Aorta (tissue), 5 donors: Measurements from ENCODE around the gene ARPC1B. TPM values are rescaled to one million over a fixed set of nuclear protein-coding genes. Genes with fewer than 3 reads are reported as not detected.
"Not testable (repeated sequence)": the region's sequence is repeated elsewhere in the genome, so short reads cannot be mapped to it uniquely, and the experiment has no call there.

Experiments
- ATAC-seq: fragments of 200-7000 bp; cut with Tn5 transposase; one replicate; pipeline ENCODE4 v1.9.1; 2022; ENCODE audit warnings: moderate library complexity; ENCODE audit not compliant: low FRiP score
- DNase-seq, 2 donors: peaks; one replicate each; pipeline ENCODE4 v3.0.0-alpha.2; 2020
- H3K27ac ChIP-seq, 2 donors: one replicate each; pipeline ENCODE4 v1.5.1; 2013; ENCODE audit warnings: low read length in 2 of 2, mild to moderate bottlenecking in 2 of 2, moderate library complexity in 2 of 2, control low read depth in 1 of 2, inconsistent platforms in 1 of 2, low read depth in 1 of 2
- H3K27me3 ChIP-seq, 2 donors: one replicate each; pipeline ENCODE4 v1.6.1; 2013; ENCODE audit warnings: control low read depth in 1 of 2, low read length in 1 of 2, mild to moderate bottlenecking in 1 of 2, moderate library complexity in 1 of 2; ENCODE audit not compliant: insufficient read depth in 2 of 2, control insufficient read depth in 1 of 2
- H3K36me3 ChIP-seq, 2 donors: one replicate each; pipeline ENCODE4 v1.6.1; 2013; ENCODE audit warnings: control low read depth in 1 of 2, low read length in 1 of 2, mild to moderate bottlenecking in 1 of 2; ENCODE audit not compliant: insufficient read depth in 2 of 2, control insufficient read depth in 1 of 2
- H3K4me1 ChIP-seq, 2 donors: one replicate each; pipeline ENCODE4 v1.6.1; 2013; ENCODE audit warnings: low read length in 2 of 2, control low read depth in 1 of 2, mild to moderate bottlenecking in 1 of 2, moderate library complexity in 1 of 2; ENCODE audit not compliant: insufficient read depth in 2 of 2, control insufficient read depth in 1 of 2
- H3K4me3 ChIP-seq, 2 donors: one replicate each; pipeline ENCODE4 v1.5.1; 2013; ENCODE audit warnings: low read length in 2 of 2, control low read depth in 1 of 2, mild to moderate bottlenecking in 1 of 2
- H3K9me3 ChIP-seq: one replicate; pipeline ENCODE4 v1.6.1; 2013; ENCODE audit warnings: mild to moderate bottlenecking, low read length; ENCODE audit not compliant: control insufficient read depth
- whole genome bisulfite sequencing, 2 donors: extraction: QIAGEN DNeasy Blood & Tissue Kit; methylation state at CpG; one replicate each; pipeline ENCODE4 v1.1.7; 2013; 5-methylcytosine and 5-hydroxymethylcytosine counted together
- intact Hi-C, 2 donors: fragments of 100-400 bp; cut with DNase I; formaldehyde crosslinking; loops; one replicate each; pipeline versions ENCODE4 v1.14.2 to v1.15.0; 2022
- polyA plus RNA-seq, 2 donors: library from polyadenylated mRNA; stranded (reverse); fragments of 200-250 nt; gene quantifications; one replicate each; pipeline ENCODE4 v1.2.3, GENCODE V29; 2013
- total RNA-seq, 2 donors: library from RNA; stranded (reverse); fragmentation: NEBNext Ultra II Directional; extraction: Animal tissue kit (Norgen Biotek cat#: 25700); gene quantifications; one replicate each; pipeline ENCODE4 v1.2.1, GENCODE V29; 2021
- donor health status: healthy with polysubstance abuse.
- donor health status: Bipolar disorder and iron deficiency.
- donor health status: DM: no; HTN: no; CAD: no.
- donor health status: DM: no; HTN: no; CAD: no.
- donor health status: DM: yes; HTN: yes; CAD: no.

ARPC1B gene
- total and polyA plus RNA-seq, 4 donors, result 134 to 262 (median 162) TPM

GRCh38 chr7:99373091-99374066 lies 1.2 kb upstream of the ARPC1B start:
- intact Hi-C loops, result loop anchor here in 1 of 2 donors (2.0 kb wide), 1 partner anchor 35 kb away; the partner anchor contains the start of genes BUD31 and PDAP1
- ATAC-seq (no peak), DNase-seq (no peak)
- no peak overlapping the region for H3K4me3 ChIP-seq
- no peaks in the 10 kb centered on the region for H3K4me1 ChIP-seq
- 91% methylated on average over 41 of the region's 41 CpGs for WGBS, 2 donors
- H3K27ac ChIP-seq, result peak overlapping the region in 1 of 2 donors; percentile 43
- no peaks in the 10 kb centered on the region for H3K27me3 ChIP-seq
- H3K9me3 ChIP-seq, result no peaks in the 10 kb centered on the region
- no peaks in the 10 kb centered on the region for H3K36me3 ChIP-seq

- peak overlapping the region; percentile 50 to 82 for H3K4me3 ChIP-seq
- H3K4me1 ChIP-seq, result no peaks in the 10 kb centered on the region
- H3K27ac ChIP-seq, result peak overlapping the region in 1 of 2 donors; percentile 49
- ATAC-seq (peak; percentile 88), DNase-seq (peak; percentile 91)
- no peaks in the 10 kb centered on the region for H3K27me3 ChIP-seq
- WGBS, 2 donors, result 4 to 5% methylated on average over 43 to 58 of the region's 58 CpGs
- no peaks in the 10 kb centered on the region for H3K36me3 ChIP-seq
- no peaks in the 10 kb centered on the region for H3K9me3 ChIP-seq
- intact Hi-C loops, result loop anchor here in 1 of 2 donors (2.0 kb wide), 1 partner anchor 34 kb away; the partner anchor contains the start of genes BUD31 and PDAP1
Measured at GRCh38 chr7:99375070-99375807, 709 bp downstream of the ARPC1B start.

- WGBS, 2 donors, result 5 to 7% methylated on average over 7 of the region's 7 CpGs
- intact Hi-C loops, result no loop called here
- Histone ChIP-seq H3K27ac (peak overlapping the region; percentile 28 to 94), H3K36me3 (no peaks in the 10 kb centered on the region), H3K27me3 (no peaks in the 10 kb centered on the region), H3K4me3 (no peak overlapping the region), H3K9me3 (no peaks in the 10 kb centered on the region), H3K4me1 (no peaks in the 10 kb centered on the region)
- peak; percentile 86 for ATAC-seq
- DNase-seq, result peak in 1 of 2 donors; percentile 89
Measured at GRCh38 chr7:99379043-99379577, 4.6 kb downstream of the ARPC1B start.

- H3K4me1 ChIP-seq, H3K36me3 ChIP-seq: not testable (repeated sequence)
Measured at GRCh38 chr7:99379693-99380031, 5.1 kb downstream of the ARPC1B start.

GRCh38 chr7:99380032-99380822 lies 5.7 kb downstream of the ARPC1B start:
- H3K4me1 ChIP-seq, result no peaks in the 10 kb centered on the region
- no peaks in the 10 kb centered on the region for H3K9me3 ChIP-seq
- H3K27ac ChIP-seq, result peak overlapping the region; percentile 28 to 94
- intact Hi-C loops, result no loop called here
- no peak overlapping the region for H3K4me3 ChIP-seq
- WGBS, 2 donors, result 61 to 64% methylated on average over 12 of the region's 12 CpGs
- ATAC-seq, result peak; percentile 65
- no peaks in the 10 kb centered on the region for H3K27me3 ChIP-seq
- peak in 1 of 2 donors; percentile 75 for DNase-seq
- H3K36me3 ChIP-seq, result no peaks in the 10 kb centered on the region

More at GRCh38 chr7:99379693-99380031, 5.1 kb downstream of the ARPC1B start:
- peak overlapping the region; percentile 28 to 94 for H3K27ac ChIP-seq
- intact Hi-C loops, ATAC-seq, H3K27me3 ChIP-seq, H3K4me3 ChIP-seq, H3K9me3 ChIP-seq, DNase-seq: not testable (repeated sequence)
- 38 to 42% methylated on average over 7 of the region's 7 CpGs for WGBS, 2 donors

GRCh38 chr7:99380823-99381663 lies 6.5 kb downstream of the ARPC1B start:
- no peak overlapping the region for H3K4me3 ChIP-seq
- intact Hi-C loops, result no loop called here
- no peaks in the 10 kb centered on the region for H3K36me3 ChIP-seq
- DNase-seq (peak in 1 of 2 donors; percentile 75), ATAC-seq (no peak)
- no peaks in the 10 kb centered on the region for H3K27me3 ChIP-seq
- H3K27ac ChIP-seq, result peak overlapping the region in 1 of 2 donors; percentile 94
- no peaks in the 10 kb centered on the region for H3K9me3 ChIP-seq
- H3K4me1 ChIP-seq, result no peaks in the 10 kb centered on the region
- 71 to 72% methylated on average over 16 of the region's 16 CpGs for WGBS, 2 donors

GRCh38 chr7:99381664-99382075 lies 7.1 kb downstream of the ARPC1B start:
- H3K27ac ChIP-seq, result no peak overlapping the region
- H3K4me3 ChIP-seq, result no peak overlapping the region
- H3K27me3 ChIP-seq, result no peaks in the 10 kb centered on the region
- WGBS, 2 donors, result 57 to 59% methylated on average over 7 of the region's 7 CpGs
- ATAC-seq (no peak), DNase-seq (no peak)
- H3K9me3 ChIP-seq, result no peaks in the 10 kb centered on the region
- H3K36me3 ChIP-seq, result peaks cover 0 to 4% of the 10 kb centered on the region in 2 donors
- intact Hi-C loops, result no loop called here
- no peaks in the 10 kb centered on the region for H3K4me1 ChIP-seq
